Left renal cortex interstitium (tissue), 4 donors: Measurements from ENCODE around the gene CT45A7. TPM values are rescaled to one million over a fixed set of nuclear protein-coding genes. Genes with fewer than 3 reads are reported as not detected.
"Not testable (repeated sequence)": the region's sequence is repeated elsewhere in the genome, so short reads cannot be mapped to it uniquely, and the experiment has no call there.

ENCODE experiments used
- DNase-seq, 4 donors: peaks; one replicate each; pipeline ENCODE4 v3.0.0-alpha.2; 2013; ENCODE audit warnings: low read depth in 4 of 4, low spot score in 2 of 4, missing footprints in 1 of 4
- polyA plus RNA-seq, 4 donors: library from polyadenylated mRNA; unstranded; fragments of 120-200 nt; gene quantifications; one replicate each; pipeline ENCODE4 v1.2.1, GENCODE V29; 2013; ENCODE audit not compliant: insufficient read length in 4 of 4

The CT45A7 gene
- polyA plus RNA-seq: not detected

GRCh38 chrX:135837180-135837579 is at the start of gene CT45A7:
Gene CT45A7, minus strand, starts transcription at chrX:135837280. Its CDS starts 3,747 bp downstream, at chrX:135833533.
- not testable (repeated sequence) for DNase-seq

DNA sequence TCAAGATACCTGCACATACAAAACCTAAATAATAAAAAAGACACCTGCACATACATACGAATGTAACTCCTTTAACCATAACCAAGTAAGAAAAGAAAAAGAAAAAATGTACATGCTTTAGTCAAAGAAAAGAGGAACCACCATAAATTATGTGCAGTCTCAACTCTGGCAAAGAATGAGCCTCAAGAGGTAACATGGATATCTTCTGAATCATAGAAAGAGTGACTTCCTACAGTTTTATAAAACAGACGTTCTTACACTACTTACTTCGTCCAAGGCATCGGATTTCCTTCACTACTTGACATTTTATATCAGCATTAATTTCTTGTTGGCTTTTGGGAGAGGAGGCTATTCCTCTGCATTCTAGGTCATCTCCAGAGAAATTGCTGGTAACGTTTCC is 45.7 kb upstream of the CT45A7 start:
- DNase-seq: not testable (repeated sequence)

- DNase-seq: not testable (repeated sequence)
Measured at GRCh38 chrX:135871712-135872111, 34.6 kb upstream of the CT45A7 start, which contains the start of gene CT45A9. Gene CT45A9, minus strand, starts transcription at chrX:135871812. Its CDS starts 3,751 bp downstream, at chrX:135868061.

- DNase-seq: not testable (repeated sequence)
Measured at GRCh38 chrX:135854438-135854837, 17.4 kb upstream of the CT45A7 start, which contains the start of gene CT45A8. Gene CT45A8, minus strand, starts transcription at chrX:135854538. Its CDS starts 3,755 bp downstream, at chrX:135850783.

DNA sequence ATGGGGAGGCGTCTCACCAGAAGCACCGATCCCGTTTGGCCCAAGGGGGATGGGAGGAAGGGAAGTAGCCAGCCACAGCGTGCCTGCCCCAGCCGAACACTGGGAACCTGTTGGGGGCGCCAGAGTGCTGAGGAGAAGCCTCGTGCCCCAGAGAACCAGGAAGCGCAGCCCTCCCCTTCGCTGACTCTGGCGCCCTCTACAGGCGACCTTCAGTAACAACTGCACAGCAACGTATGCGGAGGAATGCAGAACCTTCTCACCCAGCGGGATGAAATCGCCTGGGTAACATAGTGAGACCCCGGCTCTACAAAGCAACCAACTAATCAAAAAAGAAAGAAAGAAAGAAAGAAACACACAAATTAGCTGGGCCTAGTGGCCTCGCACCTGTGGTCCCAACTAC is 17.2 kb downstream of the CT45A7 start, which contains the start of gene CT45A2:
TSS of gene CT45A2 (minus strand) at position 101 of the 400 bp plus-strand sequence. CDS start 3,747 bp downstream, outside the sequence.
- not testable (repeated sequence) for DNase-seq

DNA sequence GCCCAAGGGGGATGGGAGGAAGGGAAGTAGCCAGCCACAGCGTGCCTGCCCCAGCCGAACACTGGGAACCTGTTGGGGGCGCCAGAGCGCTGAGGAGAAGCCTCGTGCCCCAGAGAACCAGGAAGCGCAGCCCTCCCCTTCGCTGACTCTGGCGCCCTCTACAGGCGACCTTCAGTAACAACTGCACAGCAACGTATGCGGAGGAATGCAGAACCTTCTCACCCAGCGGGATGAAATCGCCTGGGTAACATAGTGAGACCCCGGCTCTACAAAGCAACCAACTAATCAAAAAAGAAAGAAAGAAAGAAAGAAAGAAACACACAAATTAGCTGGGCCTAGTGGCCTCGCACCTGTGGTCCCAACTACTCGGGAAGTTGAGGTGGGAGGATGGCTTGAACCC is 34.4 kb downstream of the CT45A7 start, which contains the start of gene CT45A6:
TSS of gene CT45A6 (minus strand) at position 101 of the 400 bp plus-strand sequence. CDS start 3,794 bp downstream, outside the sequence.
- not testable (repeated sequence) for DNase-seq

DNA sequence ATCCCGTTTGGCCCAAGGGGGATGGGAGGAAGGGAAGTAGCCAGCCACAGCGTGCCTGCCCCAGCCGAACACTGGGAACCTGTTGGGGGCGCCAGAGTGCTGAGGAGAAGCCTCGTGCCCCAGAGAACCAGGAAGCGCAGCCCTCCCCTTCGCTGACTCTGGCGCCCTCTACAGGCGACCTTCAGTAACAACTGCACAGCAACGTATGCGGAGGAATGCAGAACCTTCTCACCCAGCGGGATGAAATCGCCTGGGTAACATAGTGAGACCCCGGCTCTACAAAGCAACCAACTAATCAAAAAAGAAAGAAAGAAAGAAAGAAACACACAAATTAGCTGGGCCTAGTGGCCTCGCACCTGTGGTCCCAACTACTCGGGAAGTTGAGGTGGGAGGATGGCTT is 51.7 kb downstream of the CT45A7 start, which contains the start of gene CT45A5:
TSS of gene CT45A5 (minus strand) at position 101 of the 400 bp plus-strand sequence. CDS start 3,774 bp downstream, outside the sequence.
- DNase-seq: not testable (repeated sequence)

Other genes with a start within 250 kb of the CT45A7 start
- not detected for gene CT45A1, start 123.6 kb downstream of the CT45A7 start, polyA plus RNA-seq
- gene CT45A3, start 69.1 kb downstream of the CT45A7 start, polyA plus RNA-seq: not detected
- not detected for gene CT45A5, start 51.8 kb downstream of the CT45A7 start, polyA plus RNA-seq
- gene CT45A6, start 34.5 kb downstream of the CT45A7 start, polyA plus RNA-seq: not detected
- gene CT45A2, start 17.3 kb downstream of the CT45A7 start, polyA plus RNA-seq: not detected
- gene CT45A8, start 17.3 kb upstream of the CT45A7 start, polyA plus RNA-seq: not detected
- not detected for gene CT45A9, start 34.5 kb upstream of the CT45A7 start, polyA plus RNA-seq
- gene CT45A10, start 56.2 kb upstream of the CT45A7 start, polyA plus RNA-seq: not detected
- not detected for gene SAGE1, start 56.4 kb upstream of the CT45A7 start, polyA plus RNA-seq
- gene MMGT1, start 136.7 kb upstream of the CT45A7 start, polyA plus RNA-seq: 10 to 100 TPM; 23.8 to 31.0 (median 27.8) TPM
- gene SLC9A6, start 148.2 kb upstream of the CT45A7 start, polyA plus RNA-seq: 10 to 100 TPM; 14.9 to 17.4 (median 17.1) TPM